Panc1 (cell line): ENCODE data around the gene MYO7A. TPM values are rescaled to one million over a fixed set of nuclear protein-coding genes. Genes with fewer than 3 reads are reported as not detected.

ENCODE experiments used
- ATAC-seq: fragments of 200-7000 bp; cut with Tn5 transposase; 2 replicates; pipeline ENCODE4 v1.9.1; 2020; ENCODE audit warnings: mild to moderate bottlenecking, moderate library complexity
- BruUV-seq: library from RNA; stranded (reverse); fragments of 400-500 nt; replicated peaks from 2 replicates; lab custom pipeline; 2021; lab: Mats Ljungman, UMichigan
- CTCF ChIA-PET: fragments of 300-600 bp; sonication (Branson Sonifier 250); formaldehyde crosslinking; loops from one replicate; lab custom pipeline; 2022; ENCODE audit warnings: antibody characterized with exemption; lab: Charles Lee
- POLR2A ChIA-PET: fragments of 300-600 bp; sonication (Branson Sonifier 250); formaldehyde crosslinking; loops from one replicate; lab custom pipeline; 2022; ENCODE audit warnings: antibody characterized with exemption; lab: Charles Lee
- DNase-seq: peaks from one replicate; pipeline ENCODE4 v3.0.0-alpha.2; 2010; ENCODE audit warnings: low read depth, low spot score
- H3K27ac ChIP-seq: 2 replicates; pipeline ENCODE4 v1.5.1; 2011; ENCODE audit warnings: mild to moderate bottlenecking, low read length, inconsistent platforms
- H3K27me3 ChIP-seq: fragments of 200-500 bp; sonication (Bioruptor generic); 2 replicates; pipeline ENCODE4 v1.6.0; 2014; ENCODE audit warnings: low read length, inconsistent platforms; ENCODE audit not compliant: control insufficient read depth, insufficient read depth
- H3K36me3 ChIP-seq: fragments of 200-500 bp; sonication (Bioruptor generic); 2 replicates; pipeline ENCODE4 v1.5.1; 2014; ENCODE audit warnings: inconsistent platforms, mild to moderate bottlenecking, low read length, moderate library complexity; ENCODE audit not compliant: control insufficient read depth, insufficient read depth
- H3K4me1 ChIP-seq: 2 replicates; pipeline ENCODE4 v1.5.1; 2011; ENCODE audit warnings: inconsistent platforms, mild to moderate bottlenecking, low read length, moderate library complexity; ENCODE audit not compliant: control insufficient read depth, insufficient read depth
- H3K4me3 ChIP-seq, 2 experiments: 2 replicates each; pipeline ENCODE4 v1.5.1; 2011 to 2012; ENCODE audit warnings: low read depth in 2 of 2, low read length in 2 of 2, mild to moderate bottlenecking in 2 of 2, inconsistent platforms in 1 of 2, moderate library complexity in 1 of 2
- H3K9me3 ChIP-seq: fragments of 200-500 bp; sonication (Bioruptor generic); 2 replicates; pipeline ENCODE4 v1.5.1; 2014; ENCODE audit warnings: low read depth, mild to moderate bottlenecking, inconsistent platforms, low read length, moderate library complexity; ENCODE audit not compliant: control insufficient read depth, insufficient read depth
- POLR2AphosphoS5 ChIP-seq: IDR thresholded peaks from 2 replicates; pipeline ENCODE4 v1.6.1; 2012; ENCODE audit warnings: mild to moderate bottlenecking, low read depth, low read length, moderate library complexity
- SIN3A ChIP-seq: IDR thresholded peaks from 2 replicates; pipeline ENCODE4 v1.6.1; 2012; ENCODE audit warnings: low read depth, mild to moderate bottlenecking, low read length, moderate library complexity, borderline replicate concordance; ENCODE audit not compliant: insufficient read depth
- TCF7L2 ChIP-seq: IDR thresholded peaks from 2 replicates; pipeline ENCODE4 v1.6.1; 2011; ENCODE audit warnings: mild to moderate bottlenecking, low read depth, low read length, inconsistent platforms
- in situ Hi-C: cut with HindIII; loops from 2 replicates; pipeline ENCODE4 v1.10.0; 2016; ENCODE audit warnings: low sequenced_read_pairs, low pct_unique_long_range_greater_than_20kb
- intact Hi-C: fragments of 100-400 bp; cut with micrococcal nuclease; formaldehyde crosslinking; loops from one replicate; pipeline ENCODE4 v1.10.0; 2022; ENCODE audit not compliant: unreplicated experiment
- total RNA-seq: library from RNA; stranded (reverse); gene quantifications from one replicate; pipeline ENCODE4 v1.2.1, GENCODE V29; 2021; ENCODE audit not compliant: unreplicated experiment
- TF ChIP-seq, protein P1 (sequence below), 2 experiments: IDR thresholded peaks; 2 replicates each; pipeline ENCODE4 v1.6.1; 2011 to 2012; ENCODE audit warnings: low read depth in 2 of 2, control low read depth in 1 of 2, low read length in 1 of 2, mild to moderate bottlenecking in 1 of 2, moderate library complexity in 1 of 2; ENCODE audit not compliant: insufficient read depth in 1 of 2
- TF ChIP-seq, protein P2 (sequence below): fragments of 450-650 bp; IDR thresholded peaks from 2 replicates; pipeline ENCODE4 v1.5.1; 2017; ENCODE audit warnings: mild to moderate bottlenecking

Gene MYO7A
- total RNA-seq, 1 experiment from 2014 or later = 1.3 TPM

DNA sequence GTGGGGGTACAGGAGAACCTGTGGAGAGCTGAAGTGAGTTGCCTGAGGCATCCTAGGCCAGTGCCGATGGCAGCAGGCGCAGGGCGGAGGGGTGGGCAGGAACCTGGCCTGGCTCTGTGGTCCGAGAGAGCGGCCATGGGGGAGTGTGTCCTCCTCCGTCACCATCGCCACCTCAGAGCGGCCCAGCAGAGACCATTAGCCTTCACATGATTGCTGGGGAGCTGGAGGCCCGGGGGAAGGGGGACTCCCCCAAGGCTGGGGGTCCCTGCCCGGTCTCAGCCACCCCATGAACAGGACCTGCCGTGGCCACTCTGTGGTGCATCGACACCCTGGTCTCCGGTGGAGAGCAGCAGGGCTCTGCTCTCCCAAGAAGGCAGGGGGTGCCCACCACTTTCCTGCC lies 21.3 kb upstream of the MYO7A start:
- no peak for TF ChIP-seq SIN3A
- TF ChIP-seq, protein P1, sequence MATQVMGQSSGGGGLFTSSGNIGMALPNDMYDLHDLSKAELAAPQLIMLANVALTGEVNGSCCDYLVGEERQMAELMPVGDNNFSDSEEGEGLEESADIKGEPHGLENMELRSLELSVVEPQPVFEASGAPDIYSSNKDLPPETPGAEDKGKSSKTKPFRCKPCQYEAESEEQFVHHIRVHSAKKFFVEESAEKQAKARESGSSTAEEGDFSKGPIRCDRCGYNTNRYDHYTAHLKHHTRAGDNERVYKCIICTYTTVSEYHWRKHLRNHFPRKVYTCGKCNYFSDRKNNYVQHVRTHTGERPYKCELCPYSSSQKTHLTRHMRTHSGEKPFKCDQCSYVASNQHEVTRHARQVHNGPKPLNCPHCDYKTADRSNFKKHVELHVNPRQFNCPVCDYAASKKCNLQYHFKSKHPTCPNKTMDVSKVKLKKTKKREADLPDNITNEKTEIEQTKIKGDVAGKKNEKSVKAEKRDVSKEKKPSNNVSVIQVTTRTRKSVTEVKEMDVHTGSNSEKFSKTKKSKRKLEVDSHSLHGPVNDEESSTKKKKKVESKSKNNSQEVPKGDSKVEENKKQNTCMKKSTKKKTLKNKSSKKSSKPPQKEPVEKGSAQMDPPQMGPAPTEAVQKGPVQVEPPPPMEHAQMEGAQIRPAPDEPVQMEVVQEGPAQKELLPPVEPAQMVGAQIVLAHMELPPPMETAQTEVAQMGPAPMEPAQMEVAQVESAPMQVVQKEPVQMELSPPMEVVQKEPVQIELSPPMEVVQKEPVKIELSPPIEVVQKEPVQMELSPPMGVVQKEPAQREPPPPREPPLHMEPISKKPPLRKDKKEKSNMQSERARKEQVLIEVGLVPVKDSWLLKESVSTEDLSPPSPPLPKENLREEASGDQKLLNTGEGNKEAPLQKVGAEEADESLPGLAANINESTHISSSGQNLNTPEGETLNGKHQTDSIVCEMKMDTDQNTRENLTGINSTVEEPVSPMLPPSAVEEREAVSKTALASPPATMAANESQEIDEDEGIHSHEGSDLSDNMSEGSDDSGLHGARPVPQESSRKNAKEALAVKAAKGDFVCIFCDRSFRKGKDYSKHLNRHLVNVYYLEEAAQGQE (IDR thresholded peaks at IDR 0.05; ENCODE audit: insufficient read depth in 1 of 2, low read depth in 2 of 2, low read length in 1 of 2) = no peak
- TF ChIP-seq POLR2AphosphoS5 = no peak
- TF ChIP-seq TCF7L2 = no peak
- TF ChIP-seq, protein P2, sequence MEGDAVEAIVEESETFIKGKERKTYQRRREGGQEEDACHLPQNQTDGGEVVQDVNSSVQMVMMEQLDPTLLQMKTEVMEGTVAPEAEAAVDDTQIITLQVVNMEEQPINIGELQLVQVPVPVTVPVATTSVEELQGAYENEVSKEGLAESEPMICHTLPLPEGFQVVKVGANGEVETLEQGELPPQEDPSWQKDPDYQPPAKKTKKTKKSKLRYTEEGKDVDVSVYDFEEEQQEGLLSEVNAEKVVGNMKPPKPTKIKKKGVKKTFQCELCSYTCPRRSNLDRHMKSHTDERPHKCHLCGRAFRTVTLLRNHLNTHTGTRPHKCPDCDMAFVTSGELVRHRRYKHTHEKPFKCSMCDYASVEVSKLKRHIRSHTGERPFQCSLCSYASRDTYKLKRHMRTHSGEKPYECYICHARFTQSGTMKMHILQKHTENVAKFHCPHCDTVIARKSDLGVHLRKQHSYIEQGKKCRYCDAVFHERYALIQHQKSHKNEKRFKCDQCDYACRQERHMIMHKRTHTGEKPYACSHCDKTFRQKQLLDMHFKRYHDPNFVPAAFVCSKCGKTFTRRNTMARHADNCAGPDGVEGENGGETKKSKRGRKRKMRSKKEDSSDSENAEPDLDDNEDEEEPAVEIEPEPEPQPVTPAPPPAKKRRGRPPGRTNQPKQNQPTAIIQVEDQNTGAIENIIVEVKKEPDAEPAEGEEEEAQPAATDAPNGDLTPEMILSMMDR = no peak
- ATAC-seq (no peak), DNase-seq (no peak)
- no peaks in the 10 kb centered on the region for H3K27me3 ChIP-seq
- no peak overlapping the region for H3K4me3 ChIP-seq
- ChIA-PET POLR2A (no interaction called here), CTCF (interaction anchor here (0.5 to 1.2 kb wide), 2 partner anchors 59 to 77 kb away, joined by 6 to 7 read pairs; no protein-coding TSS in a partner anchor)
- H3K9me3 ChIP-seq = no peaks in the 10 kb centered on the region
- H3K36me3 ChIP-seq = no peaks in the 10 kb centered on the region
- no TSS peak for BruUV-seq
- in situ Hi-C loops (no loop called here), intact Hi-C loops (no loop called here)
- H3K4me1 ChIP-seq = peaks cover 29% of the 10 kb centered on the region
- H3K27ac ChIP-seq = no peak overlapping the region

DNA sequence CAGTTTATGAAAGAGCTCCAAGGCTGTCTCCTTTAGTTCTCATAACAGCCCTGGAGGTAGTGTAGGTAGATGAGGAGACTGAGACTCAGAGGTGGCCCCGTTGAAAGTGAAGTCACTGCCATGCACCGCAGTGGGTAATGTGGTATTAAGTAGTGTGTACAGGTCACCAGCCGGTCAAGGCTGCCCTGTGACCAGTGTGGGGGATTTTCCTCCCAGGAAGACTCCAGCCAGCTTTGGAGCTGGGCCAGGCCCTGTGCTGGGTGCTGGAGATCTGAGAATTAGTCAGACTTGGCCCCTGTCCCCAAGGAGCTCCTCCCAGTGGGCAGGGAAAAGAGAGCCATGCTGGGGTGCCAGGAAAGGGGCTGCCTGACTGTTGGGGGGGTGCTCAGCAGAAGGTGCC lies 20.1 kb upstream of the MYO7A start:
- ATAC-seq (peak; percentile 79), DNase-seq (peak; percentile 47)
- POLR2A ChIA-PET = no interaction called here
- CTCF ChIA-PET = interaction anchor here (0.7 to 0.9 kb wide), 3 partner anchors 17 to 60 kb away, joined by 3 to 4 read pairs (median 4); no protein-coding TSS in a partner anchor
- H3K4me1 ChIP-seq = peaks cover 29% of the 10 kb centered on the region
- no peaks in the 10 kb centered on the region for H3K36me3 ChIP-seq
- intact Hi-C loops (no loop called here), in situ Hi-C loops (no loop called here)
- no peaks in the 10 kb centered on the region for H3K9me3 ChIP-seq
- H3K27ac ChIP-seq = peak overlapping the region; percentile 51; the same call in 1 of the 2 replicates
- no peak overlapping the region; a peak in 1 of 4 replicates for H3K4me3 ChIP-seq
- no peaks in the 10 kb centered on the region for H3K27me3 ChIP-seq
- no TSS peak for BruUV-seq
- TF ChIP-seq SIN3A = no peak
- TF ChIP-seq POLR2AphosphoS5 = no peak
- TF ChIP-seq, protein P2 = no peak
- TF ChIP-seq, protein P1 (IDR thresholded peaks at IDR 0.05; ENCODE audit: insufficient read depth in 1 of 2, low read depth in 2 of 2, low read length in 1 of 2) = no peak
- no peak for TF ChIP-seq TCF7L2
